Spleen (tissue), 11 donors: Measurements from ENCODE around the gene SNX11. TPM values are rescaled to one million over a fixed set of nuclear protein-coding genes. Genes with fewer than 3 reads are reported as not detected.

Experiments
- DNase-seq: peaks from one replicate; pipeline ENCODE4 v3.0.0-alpha.2; 2020
- H3K27ac ChIP-seq, 8 donors: fragments of 200-600 bp; sonication (generic) in 7 of 8; 1 replicate in 4 of 8; 2 replicates in 4 of 8; pipeline versions ENCODE4 v1.5.0 to v1.8.0; 2016 to 2021; ENCODE audit warnings: inconsistent platforms in 4 of 8, mild to moderate bottlenecking in 4 of 8, moderate library complexity in 1 of 8
- H3K27me3 ChIP-seq, 7 donors: fragments of 200-600 bp; sonication (generic) in 6 of 7; replicated peaks in 1 of 7; 1 replicate in 4 of 7; 2 replicates in 3 of 7; pipeline versions ENCODE4 v1.5.0 to v1.8.0; 2016 to 2021; ENCODE audit warnings: inconsistent platforms in 3 of 7, mild to moderate bottlenecking in 1 of 7
- H3K36me3 ChIP-seq, 6 donors: fragments of 200-600 bp; sonication (generic) in 5 of 6; 1 replicate in 4 of 6; 2 replicates in 2 of 6; pipeline versions ENCODE4 v1.5.0 to v1.8.0; 2016 to 2021; ENCODE audit warnings: inconsistent platforms in 2 of 6
- H3K4me1 ChIP-seq, 6 donors: fragments of 200-600 bp; sonication (generic) in 5 of 6; 1 replicate in 3 of 6; 2 replicates in 3 of 6; pipeline versions ENCODE4 v1.5.0 to v1.8.0; 2016 to 2021; ENCODE audit warnings: inconsistent platforms in 3 of 6
- H3K4me3 ChIP-seq, 8 donors: fragments of 200-600 bp; sonication (generic) in 7 of 8; 1 replicate in 4 of 8; 2 replicates in 4 of 8; pipeline versions ENCODE4 v1.5.0 to v1.8.0; 2016 to 2021; ENCODE audit warnings: inconsistent platforms in 4 of 8, mild to moderate bottlenecking in 4 of 8, moderate library complexity in 2 of 8
- H3K9me3 ChIP-seq, 8 donors: fragments of 200-600 bp; sonication (generic) in 7 of 8; 1 replicate in 4 of 8; 2 replicates in 4 of 8; pipeline versions ENCODE4 v1.5.0 to v1.8.0; 2016 to 2021; ENCODE audit warnings: inconsistent platforms in 4 of 8
- CTCF ChIP-seq, 11 experiments: fragments of 200-600 bp in 7 of 11; fragments of 450-650 bp in 4 of 11; sonication (generic) in 4 of 11; IDR thresholded peaks in 8 of 11; conservative IDR thresholded peaks in 3 of 11; 1 replicate in 7 of 11; 2 replicates in 4 of 11; pipeline versions ENCODE4 v1.4.0 to v1.8.0; 2016 to 2021; ENCODE audit warnings: antibody characterized with exemption in 11 of 11, inconsistent platforms in 4 of 11, mild to moderate bottlenecking in 1 of 11
- POLR2A ChIP-seq, 3 donors: fragments of 450-650 bp; IDR thresholded peaks; one replicate each; pipeline ENCODE4 v1.5.1; 2017; ENCODE audit warnings: antibody characterized with exemption in 3 of 3, mild to moderate bottlenecking in 1 of 3
- POLR2AphosphoS5 ChIP-seq, 3 donors: sonication (generic); formaldehyde crosslinking; IDR thresholded peaks; one replicate each; pipeline ENCODE4 v1.5.1; 2017; ENCODE audit warnings: antibody characterized with exemption in 3 of 3
- WGBS, 5 donors: extraction: QIAGEN DNeasy Blood & Tissue Kit in 3 of 5; methylation state at CpG; one replicate each; pipeline versions ENCODE4 v1.1.5 to v1.1.7; 2013 to 2018; 5-methylcytosine and 5-hydroxymethylcytosine counted together
- intact Hi-C: fragments of 100-400 bp; cut with DNase I; formaldehyde crosslinking; loops from one replicate; pipeline ENCODE4 v1.15.0; 2023; ENCODE audit warnings: low total_unique reads
- polyA plus RNA-seq, 3 donors: library from polyadenylated mRNA; stranded (reverse); fragments of 200-250 nt; gene quantifications; one replicate each; pipeline ENCODE4 v1.2.1, GENCODE V29; 2013
- total RNA-seq, 7 donors: library from RNA; depleted of rRNA in 3 of 7; stranded (reverse); fragments of >200 nt in 3 of 7; fragmentation: NEBNext Ultra II Directional in 4 of 7; extraction: Animal tissue kit (Norgen Biotek cat#: 25700) in 4 of 7; gene quantifications; one replicate each; pipeline versions ENCODE4 v1.1.0 to v1.2.1, GENCODE V29; 2016 to 2021
- donor health status: healthy with polysubstance abuse.
- donor health status: DM: no; HTN: no; CAD: no; lungs with moderate emphysema.
- donor health status: DM: no; HTN: no; CAD: no.
- donor health status: Bipolar disorder and iron deficiency.
- donor health status: healthy.
- donor health status: DM: no; HTN: no; CAD: no.
- donor health status: DM: yes; HTN: yes; CAD: no.

Gene SNX11
- total and polyA plus RNA-seq, 10 donors: 17.6 to 45.4 (median 34.9) TPM

- no peaks in the 10 kb centered on the region for H3K27me3 ChIP-seq
- H3K4me3 ChIP-seq: peak overlapping the region; percentile 63 to 94 (median 80)
- H3K27ac ChIP-seq: peak overlapping the region; percentile 92 to 99 (median 96)
- no peaks in the 10 kb centered on the region for H3K36me3 ChIP-seq
- peaks cover 28 to 88% (median 57%) of the 10 kb centered on the region in 6 donors for H3K4me1 ChIP-seq
- intact Hi-C loops: no loop called here
- TF ChIP-seq CTCF (IDR thresholded peaks at IDR 0.05 in 8 of 11, conservative IDR thresholded peaks at IDR 0.05 in 3 of 11): no peak
- TF ChIP-seq POLR2AphosphoS5 (IDR thresholded peaks at IDR 0.05): no peak
- no peak for TF ChIP-seq POLR2A (IDR thresholded peaks at IDR 0.05)
- WGBS, 5 donors: 42 to 56% (median 45%) methylated on average over 13 of the region's 13 CpGs
- peaks cover 0 to 6% (median 0%) of the 10 kb centered on the region in 8 donors for H3K9me3 ChIP-seq
- peak; percentile 77 for DNase-seq
These were observed 797 bp upstream of the SNX11 start for GRCh38 chr17:48106802-48107136.

DNA sequence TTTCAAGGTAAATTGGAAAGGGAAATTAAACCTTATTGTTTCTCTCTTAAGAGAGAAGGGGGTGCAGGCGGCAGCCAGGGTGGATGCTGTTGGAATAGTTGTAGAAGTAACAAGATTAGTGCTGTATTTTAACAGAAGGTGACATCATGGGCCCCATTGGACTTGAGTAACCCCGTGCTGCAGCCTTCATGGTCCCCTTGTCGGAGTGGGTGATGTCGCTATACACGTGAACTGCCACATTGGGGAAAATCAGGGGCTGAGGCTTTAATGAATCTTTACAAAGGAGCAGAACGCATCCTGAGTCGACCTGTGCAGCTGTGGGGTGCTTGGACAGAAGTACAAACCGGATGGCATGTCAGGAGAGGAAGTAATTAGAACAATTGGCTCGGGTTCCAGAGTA lies 3.2 kb downstream of the SNX11 start:
- 49 to 60% (median 55%) methylated on average over 9 of the region's 9 CpGs for WGBS, 5 donors
- DNase-seq: peak; percentile 47
- intact Hi-C loops: no loop called here
- Histone ChIP-seq H3K4me3 (peak overlapping the region in 1 of 8 donors; percentile 35), H3K9me3 (no peaks in the 10 kb centered on the region), H3K36me3 (peaks cover 0 to 30% (median 12%) of the 10 kb centered on the region in 6 donors), H3K27me3 (no peaks in the 10 kb centered on the region), H3K27ac (peak overlapping the region in 7 of 8 donors; percentile 77 to 93 (median 90)), H3K4me1 (peaks cover 30 to 85% (median 71%) of the 10 kb centered on the region in 6 donors)
- TF ChIP-seq POLR2AphosphoS5 (IDR thresholded peaks at IDR 0.05): no peak
- no peak for TF ChIP-seq POLR2A (IDR thresholded peaks at IDR 0.05)
- TF ChIP-seq CTCF (IDR thresholded peaks at IDR 0.05 in 8 of 11, conservative IDR thresholded peaks at IDR 0.05 in 3 of 11): no peak

- no peak for DNase-seq
- Histone ChIP-seq H3K27me3 (no peaks in the 10 kb centered on the region), H3K9me3 (no peaks in the 10 kb centered on the region), H3K36me3 (peaks cover 0 to 42% (median 22%) of the 10 kb centered on the region in 6 donors), H3K27ac (peak overlapping the region in 7 of 8 donors; percentile 77 to 93 (median 90)), H3K4me3 (peak overlapping the region in 1 of 8 donors; percentile 46), H3K4me1 (peaks cover 30 to 80% (median 64%) of the 10 kb centered on the region in 6 donors)
- TF ChIP-seq POLR2A (IDR thresholded peaks at IDR 0.05): no peak
- no peak for TF ChIP-seq CTCF (IDR thresholded peaks at IDR 0.05 in 8 of 11, conservative IDR thresholded peaks at IDR 0.05 in 3 of 11)
- no peak for TF ChIP-seq POLR2AphosphoS5 (IDR thresholded peaks at IDR 0.05)
- intact Hi-C loops: no loop called here
- WGBS, 5 donors: 40 to 61% (median 47%) methylated on average over 2 of the region's 2 CpGs
These were observed 4.3 kb downstream of the SNX11 start for GRCh38 chr17:48111937-48112241.

GRCh38 chr17:48113201-48113676 lies 5.7 kb downstream of the SNX11 start:
- peaks cover 0 to 55% (median 35%) of the 10 kb centered on the region in 6 donors for H3K36me3 ChIP-seq
- H3K27me3 ChIP-seq: no peaks in the 10 kb centered on the region
- H3K4me1 ChIP-seq: peaks cover 29 to 71% (median 59%) of the 10 kb centered on the region in 6 donors
- peak; percentile 89 for DNase-seq
- intact Hi-C loops: no loop called here
- peak overlapping the region; percentile 37 to 93 (median 89) for H3K27ac ChIP-seq
- 24 to 37% (median 29%) methylated on average over 5 of the region's 5 CpGs for WGBS, 5 donors
- no peak for TF ChIP-seq CTCF (IDR thresholded peaks at IDR 0.05 in 8 of 11, conservative IDR thresholded peaks at IDR 0.05 in 3 of 11)
- peak in 1 of 3 donors; percentile 38 for TF ChIP-seq POLR2A (IDR thresholded peaks at IDR 0.05)
- peak in 2 of 3 donors; percentile 23 to 89 for TF ChIP-seq POLR2AphosphoS5 (IDR thresholded peaks at IDR 0.05)
- peak overlapping the region in 1 of 8 donors; percentile 46 for H3K4me3 ChIP-seq
- no peaks in the 10 kb centered on the region for H3K9me3 ChIP-seq
